Measurements from ENCODE around the gene ISM2. TPM values are rescaled to one million over a fixed set of nuclear protein-coding genes. Genes with fewer than 3 reads are reported as not detected.
"Not testable (repeated sequence)": the region's sequence is repeated elsewhere in the genome, so short reads cannot be mapped to it uniquely, and the experiment has no call there.

The ISM2 gene
- total RNA-seq (2014; rRNA removed; shearing (Covaris generic)), result not detected in 2 replicates

GRCh38 chr14:77498120-77498979, at the start of gene ISM2:
ISM2 (minus strand) TSS chr14:77498816; CDS start chr14:77498793, 23 bp downstream.
- peaks cover 11% of the 10 kb centered on the region for H3K4me1 ChIP-seq (replicated peaks)
- H3K27me3 ChIP-seq (replicated peaks), result peaks cover 25% of the 10 kb centered on the region
- H3K9me3 ChIP-seq (replicated peaks), result no peaks in the 10 kb centered on the region
- peak within 1 kb of the TSS; percentile 32 for H3K4me3 ChIP-seq
- no peak within 1 kb of the TSS for H3K27ac ChIP-seq
- peak in 1 of 2 experiments; percentile 42 for DNase-seq (ENCODE audit: low read depth in 1 of 2, low spot score in 2 of 2)
- no peaks in the 10 kb centered on the region for H3K36me3 ChIP-seq

GRCh38 chr14:77547512-77548180, 49.0 kb upstream of the ISM2 start:
- Histone ChIP-seq H3K27me3 (replicated peaks) (no peaks in the 10 kb centered on the region), H3K36me3 (peaks cover 29% of the 10 kb centered on the region), H3K4me3 (no peak overlapping the region), H3K27ac (no peak overlapping the region), H3K9me3 (replicated peaks) (no peaks in the 10 kb centered on the region), H3K4me1 (replicated peaks) (peaks cover 7% of the 10 kb centered on the region; the same call in 1 of the 2 replicates)
- no peak for DNase-seq (ENCODE audit: low read depth in 1 of 2, low spot score in 2 of 2)

- not testable (repeated sequence) for H3K4me1 ChIP-seq (replicated peaks); DNase-seq (ENCODE audit: low read depth in 1 of 2, low spot score in 2 of 2); H3K9me3 ChIP-seq (replicated peaks); H3K27me3 ChIP-seq (replicated peaks); H3K27ac ChIP-seq; H3K4me3 ChIP-seq
- peaks cover 15% of the 10 kb centered on the region for H3K36me3 ChIP-seq
Observed at GRCh38 chr14:77545171-77545570, 46.6 kb upstream of the ISM2 start.

- no peaks in the 10 kb centered on the region for H3K27me3 ChIP-seq (replicated peaks)
Observed at GRCh38 chr14:77544571-77544970, 46.0 kb upstream of the ISM2 start.

GRCh38 chr14:77543637-77544334, 45.2 kb upstream of the ISM2 start:
- Histone ChIP-seq H3K4me3 (no peak overlapping the region), H3K27me3 (replicated peaks) (no peaks in the 10 kb centered on the region), H3K4me1 (replicated peaks) (peaks cover 9% of the 10 kb centered on the region; the same call in 1 of the 2 replicates), H3K27ac (no peak overlapping the region), H3K36me3 (peaks cover 9% of the 10 kb centered on the region), H3K9me3 (replicated peaks) (no peaks in the 10 kb centered on the region)
- no peak for DNase-seq (ENCODE audit: low read depth in 1 of 2, low spot score in 2 of 2)

More at GRCh38 chr14:77544571-77544970, 46.0 kb upstream of the ISM2 start:
- no peak for DNase-seq (ENCODE audit: low read depth in 1 of 2, low spot score in 2 of 2)
- no peak overlapping the region for H3K4me3 ChIP-seq
- peaks cover 9% of the 10 kb centered on the region; the same call in 1 of the 2 replicates for H3K4me1 ChIP-seq (replicated peaks)
- no peak overlapping the region for H3K27ac ChIP-seq
- peaks cover 9% of the 10 kb centered on the region for H3K36me3 ChIP-seq
- no peaks in the 10 kb centered on the region for H3K9me3 ChIP-seq (replicated peaks)

GRCh38 chr14:77543240-77543551, 44.6 kb upstream of the ISM2 start:
- no peak overlapping the region for H3K4me3 ChIP-seq
- DNase-seq (ENCODE audit: low read depth in 1 of 2, low spot score in 2 of 2), result no peak
- no peaks in the 10 kb centered on the region for H3K27me3 ChIP-seq (replicated peaks)
- peaks cover 5% of the 10 kb centered on the region for H3K36me3 ChIP-seq
- no peaks in the 10 kb centered on the region for H3K9me3 ChIP-seq (replicated peaks)
- no peak overlapping the region for H3K27ac ChIP-seq
- peaks cover 9% of the 10 kb centered on the region; the same call in 1 of the 2 replicates for H3K4me1 ChIP-seq (replicated peaks)

- DNase-seq (ENCODE audit: low read depth in 1 of 2, low spot score in 2 of 2), result peak in 1 of 2 experiments; percentile 14
- Histone ChIP-seq H3K4me1 (replicated peaks) (peaks cover 9% of the 10 kb centered on the region; the same call in 1 of the 2 replicates), H3K9me3 (replicated peaks) (no peaks in the 10 kb centered on the region), H3K4me3 (no peak overlapping the region), H3K36me3 (peaks cover 7% of the 10 kb centered on the region), H3K27me3 (replicated peaks) (no peaks in the 10 kb centered on the region), H3K27ac (no peak overlapping the region; the same call in 1 of the 2 replicates)
Observed at GRCh38 chr14:77542421-77543239, 44.0 kb upstream of the ISM2 start.

GRCh38 chr14:77541905-77542304, 43.3 kb upstream of the ISM2 start:
- Histone ChIP-seq H3K27me3 (replicated peaks) (no peaks in the 10 kb centered on the region), H3K4me3 (no peak overlapping the region), H3K4me1 (replicated peaks) (peaks cover 9% of the 10 kb centered on the region; the same call in 1 of the 2 replicates), H3K27ac (no peak overlapping the region), H3K36me3 (peaks cover 7% of the 10 kb centered on the region), H3K9me3 (replicated peaks) (no peaks in the 10 kb centered on the region)
- no peak for DNase-seq (ENCODE audit: low read depth in 1 of 2, low spot score in 2 of 2)

- not testable (repeated sequence) for H3K27me3 ChIP-seq (replicated peaks); DNase-seq (ENCODE audit: low read depth in 1 of 2, low spot score in 2 of 2); H3K36me3 ChIP-seq; H3K4me3 ChIP-seq; H3K27ac ChIP-seq; H3K4me1 ChIP-seq (replicated peaks); H3K9me3 ChIP-seq (replicated peaks)
Observed at GRCh38 chr14:77536951-77537350, 38.3 kb upstream of the ISM2 start.

GRCh38 chr14:77531071-77531470, 32.5 kb upstream of the ISM2 start:
- no peak for DNase-seq (ENCODE audit: low read depth in 1 of 2, low spot score in 2 of 2)

GRCh38 chr14:77529963-77530362, 31.3 kb upstream of the ISM2 start:
- H3K36me3 ChIP-seq, result no peaks in the 10 kb centered on the region
- no peaks in the 10 kb centered on the region for H3K9me3 ChIP-seq (replicated peaks)
- no peak overlapping the region for H3K27ac ChIP-seq
- no peaks in the 10 kb centered on the region for H3K4me1 ChIP-seq (replicated peaks)
- H3K27me3 ChIP-seq (replicated peaks), result no peaks in the 10 kb centered on the region
- no peak for DNase-seq (ENCODE audit: low read depth in 1 of 2, low spot score in 2 of 2)
- H3K4me3 ChIP-seq, result no peak overlapping the region

More at GRCh38 chr14:77531071-77531470, 32.5 kb upstream of the ISM2 start:
- Histone ChIP-seq H3K27ac (no peak overlapping the region), H3K4me3 (no peak overlapping the region), H3K9me3 (replicated peaks) (no peaks in the 10 kb centered on the region), H3K4me1 (replicated peaks) (no peaks in the 10 kb centered on the region), H3K36me3 (0 out of 2 replicates have a peak, but pooled peaks cover 4% of the 10 kb centered on the region), H3K27me3 (replicated peaks) (no peaks in the 10 kb centered on the region)

- no peak overlapping the region for H3K27ac ChIP-seq
- no peak for DNase-seq (ENCODE audit: low read depth in 1 of 2, low spot score in 2 of 2)
Observed at GRCh38 chr14:77529213-77529612, 30.6 kb upstream of the ISM2 start.

GRCh38 chr14:77528701-77529100, 30.1 kb upstream of the ISM2 start:
- not testable (repeated sequence) for H3K27ac ChIP-seq; H3K36me3 ChIP-seq; DNase-seq (ENCODE audit: low read depth in 1 of 2, low spot score in 2 of 2); H3K27me3 ChIP-seq (replicated peaks); H3K4me3 ChIP-seq; H3K9me3 ChIP-seq (replicated peaks); H3K4me1 ChIP-seq (replicated peaks)

More at GRCh38 chr14:77529213-77529612, 30.6 kb upstream of the ISM2 start:
- Histone ChIP-seq H3K27me3 (replicated peaks) (no peaks in the 10 kb centered on the region), H3K36me3 (no peaks in the 10 kb centered on the region), H3K4me1 (replicated peaks) (no peaks in the 10 kb centered on the region), H3K4me3 (no peak overlapping the region), H3K9me3 (replicated peaks) (no peaks in the 10 kb centered on the region)

All from SJSA1 (cell line).